MV-4-11 (cell line): ENCODE results near the gene TPCN2.

ENCODE experiments used
- DNase-seq: peaks from one replicate; lab custom pipeline; 2025; lab: John Stamatoyannopoulos, UW

Gene TPCN2

GRCh38 chr11:69152733-69153421 lies 104.1 kb downstream of the TPCN2 start:
- no peak for DNase-seq

DNA sequence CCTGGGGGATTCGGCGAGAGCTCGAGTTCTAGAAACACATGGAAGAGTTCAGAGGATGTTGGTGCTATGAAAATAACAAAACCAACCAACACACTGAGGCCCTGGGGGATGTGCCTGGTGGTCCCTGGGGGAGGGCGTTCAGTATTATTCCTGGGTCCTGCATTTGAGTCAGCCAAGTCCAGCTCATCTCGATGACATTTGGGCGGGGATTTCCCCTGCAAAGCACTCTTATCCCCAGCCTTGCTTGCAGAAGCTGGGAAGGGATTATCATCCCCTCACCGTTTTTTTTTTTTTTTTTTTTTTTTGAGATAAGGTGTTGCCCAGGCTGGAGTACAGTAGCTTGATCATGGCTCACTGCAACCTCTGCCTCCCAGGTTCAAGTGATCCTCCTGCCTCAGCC lies 104.9 kb downstream of the TPCN2 start:
- no peak for DNase-seq

DNA sequence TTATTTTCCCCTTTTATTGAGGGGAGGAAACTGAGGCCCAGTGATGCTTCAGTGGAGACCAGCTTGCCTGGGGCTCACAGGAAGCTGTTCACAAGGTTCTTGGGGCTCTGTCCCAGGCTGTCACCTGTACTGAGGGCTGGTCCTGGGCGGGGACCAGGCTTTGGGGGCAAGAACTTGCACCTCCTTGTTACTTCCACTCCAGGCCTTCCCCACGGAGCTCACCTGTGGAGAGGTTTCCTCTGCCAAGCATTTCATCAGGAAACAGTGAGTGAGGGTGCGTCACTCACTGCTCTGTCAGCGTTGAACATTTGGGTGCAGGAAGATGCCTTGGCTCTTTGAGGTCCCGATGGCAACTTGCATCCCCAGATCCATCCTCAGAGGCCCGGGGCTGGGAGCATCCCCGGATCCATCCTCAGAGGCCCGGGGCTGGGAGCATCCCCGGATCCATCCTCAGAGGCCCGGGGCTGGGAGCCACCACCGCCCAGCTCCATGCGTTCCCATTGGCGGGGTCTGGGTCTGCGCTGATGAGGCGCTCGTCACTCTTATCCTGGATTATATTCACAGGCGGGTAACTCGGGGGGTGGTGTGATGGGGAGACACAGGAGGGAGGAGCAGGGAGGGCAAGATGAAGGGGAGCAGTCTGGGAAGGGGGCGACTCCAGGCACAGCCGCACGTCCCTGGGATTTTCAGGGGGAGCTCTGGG lies 105.6 kb downstream of the TPCN2 start:
- no peak for DNase-seq

- no peak for DNase-seq
Measured at GRCh38 chr11:69154938-69155301, 106.2 kb downstream of the TPCN2 start.

DNA sequence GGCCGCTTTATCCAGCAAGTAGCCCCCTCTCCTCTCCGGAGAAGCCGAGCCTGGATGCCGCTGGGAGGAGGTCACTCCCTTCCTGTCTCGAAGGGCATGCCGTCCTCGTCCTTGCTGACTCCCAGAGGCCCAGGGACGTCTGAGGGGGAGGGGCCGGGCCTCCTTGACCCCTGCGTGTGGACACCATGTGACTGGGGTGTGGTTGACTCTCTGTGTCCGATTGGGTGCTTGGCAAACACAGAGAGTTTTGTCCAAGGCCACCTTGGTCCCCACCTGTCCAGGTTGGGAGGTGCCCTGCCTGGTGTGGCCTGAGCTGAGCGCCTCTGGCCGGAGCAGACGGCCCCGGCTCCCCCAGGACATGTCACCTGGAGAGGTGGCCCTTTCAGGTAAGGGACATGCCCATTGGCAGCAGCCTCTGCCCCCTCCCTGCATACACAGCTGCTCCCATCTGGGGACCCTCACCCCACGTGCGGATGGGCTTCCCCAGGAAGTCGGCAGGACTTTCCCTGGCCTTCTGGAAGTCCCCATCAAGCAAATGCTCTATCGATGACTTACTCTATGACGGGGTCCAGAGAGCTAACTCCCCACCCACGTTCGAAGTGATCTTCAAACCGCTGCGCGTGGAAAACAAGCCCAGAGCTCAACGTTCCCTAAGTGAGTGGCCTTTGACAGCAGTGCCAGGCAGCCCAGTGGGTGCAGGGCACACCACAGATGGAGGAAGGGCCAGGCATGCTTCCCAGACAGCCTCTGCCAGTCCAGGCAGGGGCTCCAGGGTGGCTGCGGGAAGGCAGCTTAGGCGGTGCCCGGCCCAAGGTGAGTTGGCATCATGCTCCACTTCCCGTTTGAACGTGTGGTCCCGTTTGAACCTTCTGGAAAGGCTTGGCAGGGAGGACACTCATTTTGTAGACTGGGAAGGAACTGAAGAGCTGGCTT lies 106.8 kb downstream of the TPCN2 start, which contains the start of gene SMIM38:
SMIM38 (plus strand) TSS at position 634 of the 933 bp plus-strand sequence. CDS start 1,912 bp downstream, outside the sequence.
- DNase-seq: no peak

GRCh38 chr11:69156235-69156639 lies 107.5 kb downstream of the TPCN2 start:
- DNase-seq: no peak

GRCh38 chr11:69156673-69157155 lies 108.0 kb downstream of the TPCN2 start:
- peak; percentile 27 for DNase-seq

- no peak for DNase-seq
Measured at GRCh38 chr11:69157156-69157821, 108.6 kb downstream of the TPCN2 start.

- no peak for DNase-seq
Measured at GRCh38 chr11:69157822-69158231, 109.1 kb downstream of the TPCN2 start.

DNA sequence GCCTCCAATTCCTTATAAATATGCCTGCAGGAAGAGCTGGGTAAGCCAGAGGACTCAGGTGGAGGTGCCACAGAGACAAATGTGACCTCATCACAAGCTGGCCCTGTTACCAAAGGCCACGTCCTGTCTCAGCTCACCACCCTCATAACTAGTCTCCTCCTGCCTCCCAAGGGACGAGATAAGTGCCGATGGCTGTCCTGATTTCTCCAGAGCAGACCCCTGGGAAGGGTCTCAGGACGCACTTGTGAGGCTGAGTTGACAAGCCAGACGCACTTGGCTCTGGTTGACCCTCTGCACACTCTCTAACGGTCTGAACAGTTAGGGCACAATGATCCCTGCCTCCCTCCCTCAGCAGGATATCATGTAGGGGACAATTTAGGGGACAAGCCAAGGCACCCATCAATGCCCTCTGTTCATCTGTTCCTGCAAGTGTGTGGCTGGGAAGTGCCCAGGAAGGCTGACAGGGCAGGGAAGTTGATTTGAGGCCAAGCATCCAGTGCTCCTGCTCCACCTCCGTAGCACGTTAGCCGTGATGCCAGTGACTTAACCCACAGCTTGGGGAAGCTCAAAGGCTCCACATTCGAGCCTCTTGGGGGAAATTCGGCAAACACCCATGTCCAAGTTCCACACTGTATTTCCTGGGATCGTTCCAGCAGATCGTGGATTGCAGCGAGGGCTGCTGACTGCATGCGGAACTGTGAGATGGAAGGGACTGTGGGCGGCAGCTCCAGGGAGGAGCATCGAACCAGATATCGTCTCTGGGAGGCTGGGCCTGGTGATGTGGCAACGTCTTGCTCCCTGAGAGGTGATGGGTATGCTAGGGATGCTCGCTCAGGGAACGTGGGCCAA lies 109.8 kb downstream of the TPCN2 start:
- DNase-seq: no peak

GRCh38 chr11:69159150-69159852 lies 110.6 kb downstream of the TPCN2 start:
- DNase-seq: no peak

DNA sequence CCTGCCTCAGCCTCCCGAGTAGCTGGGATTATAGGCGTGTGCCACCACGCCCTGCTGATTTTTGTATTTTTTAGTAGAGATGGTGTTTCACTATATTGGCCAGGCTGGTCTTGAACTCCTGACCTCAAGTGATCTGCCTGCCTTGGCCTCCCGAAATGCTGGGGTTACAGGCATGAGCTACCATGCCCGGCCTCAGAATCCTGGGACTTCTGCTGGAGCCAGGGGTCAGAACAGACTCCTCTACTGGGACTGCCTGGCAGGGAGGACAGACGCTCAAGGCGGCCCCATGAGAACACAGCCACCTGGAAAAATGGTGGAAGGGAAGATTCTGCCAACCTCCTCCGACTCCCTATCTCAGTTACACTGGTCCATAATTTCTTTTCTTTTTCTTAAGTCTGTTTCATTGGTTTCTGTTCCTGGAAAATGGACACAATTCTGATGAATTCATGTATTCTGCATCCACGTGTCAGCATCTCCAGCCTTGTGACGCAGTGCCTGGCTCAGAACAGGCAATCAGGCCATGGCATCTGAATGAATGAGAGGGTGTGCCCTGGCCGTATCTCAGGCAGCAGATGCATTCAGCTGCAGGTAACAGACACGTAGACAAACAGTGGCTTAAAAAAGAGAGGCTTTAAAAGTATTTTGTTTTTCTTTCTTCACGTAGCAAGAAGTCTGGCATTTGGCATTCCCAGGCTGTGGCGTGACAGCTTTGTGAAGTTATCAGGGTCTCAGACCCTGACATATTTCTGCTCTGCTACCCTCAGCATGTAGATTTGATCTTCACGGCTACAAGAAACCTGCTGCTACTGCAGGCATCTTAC lies 111.8 kb downstream of the TPCN2 start:
- DNase-seq: no peak

DNA sequence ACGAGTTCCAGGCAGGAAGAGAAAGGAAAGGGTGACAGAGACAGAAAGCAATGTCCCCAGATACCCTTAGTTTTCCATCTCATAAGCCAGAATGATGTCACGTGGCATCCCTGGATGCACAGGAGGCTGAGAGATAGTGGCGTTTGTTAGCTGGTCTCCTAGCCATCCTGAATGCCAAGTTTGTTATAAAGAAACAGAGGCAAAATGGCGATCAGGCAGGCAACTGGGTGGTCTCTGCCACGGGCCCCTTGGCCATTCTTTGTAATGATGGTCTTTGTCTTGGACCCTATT lies 112.3 kb downstream of the TPCN2 start:
- DNase-seq: no peak

GRCh38 chr11:69162505-69162904 lies 113.8 kb downstream of the TPCN2 start:
- no peak for DNase-seq

- no peak for DNase-seq
Measured at GRCh38 chr11:69163842-69164241, 115.1 kb downstream of the TPCN2 start.

DNA sequence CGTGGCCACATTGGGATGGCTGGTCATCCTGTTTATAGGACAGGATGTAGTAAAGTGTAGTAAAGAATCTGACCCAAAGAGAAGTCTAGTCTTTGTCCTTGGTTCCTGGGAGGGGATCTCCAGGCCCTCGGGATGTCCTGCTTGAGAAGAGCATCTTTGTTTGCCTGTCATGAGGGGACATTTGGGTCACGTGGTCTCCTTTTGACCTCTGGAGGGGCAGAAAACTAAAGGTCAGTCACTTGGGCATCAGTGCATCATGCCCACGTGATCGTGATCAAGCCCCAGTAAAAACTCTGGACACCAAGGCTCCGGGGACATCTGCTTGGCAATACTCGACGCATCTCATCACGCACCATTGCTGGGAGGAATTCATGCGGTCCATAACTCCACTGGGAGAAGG lies 116.1 kb downstream of the TPCN2 start:
- DNase-seq: no peak

GRCh38 chr11:69165775-69166174 lies 117.0 kb downstream of the TPCN2 start:
- no peak for DNase-seq

DNA sequence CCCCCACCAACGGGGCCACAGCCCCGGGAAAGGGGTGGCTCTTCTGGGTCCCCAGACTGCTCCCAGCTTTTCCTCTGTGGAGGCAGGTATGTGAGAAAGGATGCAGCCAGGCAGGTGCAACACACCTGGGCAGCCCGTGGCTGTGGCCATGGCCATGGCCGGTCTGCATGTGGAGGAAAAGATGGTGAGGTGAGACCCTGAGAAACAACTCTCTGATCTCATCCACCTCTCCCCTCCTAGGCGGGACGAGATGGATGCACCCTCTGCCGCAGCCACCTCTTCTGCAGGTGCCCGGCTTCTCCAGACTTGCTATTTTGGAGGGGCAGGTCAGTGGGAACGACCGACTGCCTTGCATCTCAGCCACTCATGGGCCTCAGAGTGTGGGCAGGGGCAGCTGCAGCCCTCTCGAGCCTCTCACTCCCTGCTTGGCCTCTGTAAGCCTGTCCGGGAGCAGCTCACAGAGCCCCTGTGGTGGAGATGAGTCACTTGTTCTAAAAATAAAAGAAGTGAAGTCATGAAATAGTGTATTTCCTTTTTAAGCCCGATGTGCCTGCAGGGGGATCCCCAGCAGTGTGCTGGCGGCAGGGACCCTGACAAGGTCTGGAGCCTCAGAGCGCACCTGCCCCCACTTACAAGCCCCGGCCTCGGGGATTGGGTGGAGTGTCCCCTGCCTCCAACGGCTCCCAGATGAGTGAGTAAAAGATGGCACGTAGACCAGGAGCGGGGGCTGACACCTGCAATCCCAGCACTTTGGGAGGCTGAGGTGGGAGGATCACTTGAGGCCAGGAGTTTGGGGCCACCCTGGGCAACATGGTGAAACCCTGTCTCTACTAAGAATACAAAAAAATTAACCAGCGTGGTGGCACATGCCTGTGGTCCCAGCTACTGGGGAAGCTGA lies 117.7 kb downstream of the TPCN2 start:
- DNase-seq: peak; percentile 86
